Lung microvascular endothelial cell (primary cell): ENCODE data around the gene DOCK2. TPM values are rescaled to one million over a fixed set of nuclear protein-coding genes. Genes with fewer than 3 reads are reported as not detected.

Experiments used
- DNase-seq, 2 donors: peaks; one replicate each; pipeline versions ENCODE4 v3.0.0 to v3.0.0-alpha.2; 2010; ENCODE audit warnings: low read depth in 2 of 2
- total RNA-seq: library from RNA; depleted of rRNA; stranded (reverse); fragments of >200 nt; gene quantifications from 2 replicates; pipeline ENCODE4 v1.2.1, GENCODE V29; 2014

Gene DOCK2
- total RNA-seq, 1 donor from 2014 or later: 0.20 TPM

DNA sequence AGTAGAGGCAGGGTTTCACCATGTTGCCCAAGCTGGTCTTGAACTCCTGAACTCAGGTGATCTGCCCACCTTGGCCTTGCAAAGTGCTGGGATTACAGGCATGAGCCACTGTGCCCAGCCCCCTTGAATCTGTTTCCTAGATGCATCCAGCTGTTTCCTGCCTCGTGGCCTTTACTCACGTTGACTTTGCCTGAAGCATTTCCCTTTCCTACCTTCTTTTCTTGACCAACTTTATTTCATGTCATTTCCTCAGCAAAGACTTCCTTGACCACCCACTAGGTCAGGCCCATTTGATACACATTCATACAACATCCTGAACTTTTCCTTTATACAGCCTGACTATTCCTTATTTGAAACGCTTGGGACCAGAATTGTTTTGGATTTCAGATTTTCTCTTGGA, 51.0 kb downstream of the DOCK2 start:
- peak; percentile 45 to 82 for DNase-seq

DNA sequence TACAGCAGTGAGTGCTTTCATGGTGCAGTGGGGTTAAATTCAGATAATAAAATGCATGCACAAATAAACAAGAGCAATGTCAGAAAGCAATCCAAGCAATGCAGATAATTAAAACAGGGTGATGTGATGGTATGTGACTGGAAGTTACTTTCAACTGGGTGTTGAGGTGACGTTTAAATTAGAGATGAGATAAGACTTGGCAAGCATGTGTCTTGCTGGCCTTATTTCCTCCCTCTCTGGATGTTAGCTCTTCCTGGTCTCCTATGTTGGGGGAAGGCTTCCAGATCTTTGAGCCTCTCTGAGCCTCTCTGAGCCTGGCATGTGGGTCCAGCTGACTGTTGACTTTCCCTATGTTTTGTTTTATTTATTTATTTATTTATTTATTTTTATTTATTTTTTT, 54.4 kb downstream of the DOCK2 start:
- peak in 1 of 2 donors; percentile 23 for DNase-seq

DNA sequence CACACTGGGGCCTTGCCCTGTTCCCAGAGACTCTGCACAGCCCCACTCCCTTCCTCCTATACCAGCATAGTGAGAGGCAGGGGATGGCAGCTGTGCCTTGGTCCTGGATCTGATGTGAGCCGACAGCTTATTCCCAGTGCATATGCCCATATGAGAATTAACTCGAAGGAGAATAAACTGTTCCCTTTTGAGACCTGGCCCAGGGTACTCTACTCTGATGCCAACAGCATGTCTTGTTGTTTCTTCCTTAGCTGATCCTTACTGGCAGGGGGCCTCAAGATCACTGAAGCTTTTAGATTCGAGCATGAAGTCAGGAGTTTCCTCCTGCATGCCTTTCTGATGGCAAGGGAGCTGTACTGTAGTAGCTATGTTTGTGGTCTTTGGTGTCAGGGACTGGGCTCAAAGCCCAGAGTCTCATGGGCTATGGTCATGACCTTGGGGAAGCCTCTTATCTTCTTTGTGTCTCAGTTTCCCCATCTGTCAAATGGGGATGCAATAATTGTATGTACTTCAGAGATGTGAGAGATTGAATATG, 57.1 kb downstream of the DOCK2 start:
- DNase-seq: no peak

DNA sequence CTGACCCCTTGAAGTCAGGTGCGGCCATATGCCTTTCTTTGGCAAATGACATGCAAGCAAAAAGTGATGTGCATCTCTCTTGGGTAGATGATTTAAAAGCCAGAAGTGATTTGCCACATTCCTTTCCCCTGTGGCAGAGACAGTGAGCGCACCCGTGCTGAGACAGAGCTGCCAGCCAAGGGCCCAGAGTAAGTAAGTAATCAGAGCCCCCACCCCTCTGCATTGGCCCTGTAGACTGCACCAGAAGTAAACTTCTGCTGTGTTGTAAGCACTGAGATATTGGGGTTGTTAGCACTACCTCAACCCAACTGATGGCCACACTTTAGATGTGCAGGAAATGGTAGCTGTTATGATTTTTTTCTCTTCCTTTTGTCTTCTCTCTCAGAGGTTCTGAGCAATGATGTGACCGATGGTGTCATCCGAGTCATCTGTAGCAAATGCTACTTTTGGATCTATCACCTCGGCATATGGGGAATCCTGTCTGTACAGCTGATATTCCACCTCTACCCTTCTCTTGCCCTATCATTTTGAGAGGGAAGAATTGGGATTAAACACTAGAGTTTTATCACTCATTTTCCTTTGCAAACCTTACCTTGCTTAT, 58.0 kb downstream of the DOCK2 start:
- DNase-seq: no peak

DNA sequence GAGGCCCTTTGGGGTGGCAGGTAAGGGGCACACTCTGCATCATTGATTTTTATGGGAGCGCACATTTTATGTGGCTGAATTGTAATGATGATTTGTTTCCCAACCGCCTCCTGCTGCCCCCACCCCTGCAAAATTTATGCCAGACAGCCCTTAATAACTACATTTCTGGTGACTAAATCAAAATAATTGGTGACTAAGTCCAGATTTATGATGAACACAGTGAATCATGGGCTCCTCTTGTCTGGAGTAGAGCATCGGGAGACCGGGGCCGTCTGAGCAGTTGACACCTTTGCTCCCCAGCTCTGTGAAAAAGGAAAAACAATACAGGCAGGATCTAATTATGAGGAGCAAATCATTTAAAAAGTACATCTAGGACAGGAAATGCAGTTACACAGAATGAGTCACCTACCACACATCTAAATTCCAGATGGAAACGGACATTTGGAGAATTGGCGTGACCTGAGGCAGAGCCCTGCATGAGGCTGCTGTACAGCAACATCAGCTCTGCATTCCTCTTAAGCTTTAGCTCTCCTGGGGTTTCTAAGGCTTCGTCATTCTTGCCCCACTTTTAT, 58.9 kb downstream of the DOCK2 start:
- peak; percentile 63 to 97 for DNase-seq

DNA sequence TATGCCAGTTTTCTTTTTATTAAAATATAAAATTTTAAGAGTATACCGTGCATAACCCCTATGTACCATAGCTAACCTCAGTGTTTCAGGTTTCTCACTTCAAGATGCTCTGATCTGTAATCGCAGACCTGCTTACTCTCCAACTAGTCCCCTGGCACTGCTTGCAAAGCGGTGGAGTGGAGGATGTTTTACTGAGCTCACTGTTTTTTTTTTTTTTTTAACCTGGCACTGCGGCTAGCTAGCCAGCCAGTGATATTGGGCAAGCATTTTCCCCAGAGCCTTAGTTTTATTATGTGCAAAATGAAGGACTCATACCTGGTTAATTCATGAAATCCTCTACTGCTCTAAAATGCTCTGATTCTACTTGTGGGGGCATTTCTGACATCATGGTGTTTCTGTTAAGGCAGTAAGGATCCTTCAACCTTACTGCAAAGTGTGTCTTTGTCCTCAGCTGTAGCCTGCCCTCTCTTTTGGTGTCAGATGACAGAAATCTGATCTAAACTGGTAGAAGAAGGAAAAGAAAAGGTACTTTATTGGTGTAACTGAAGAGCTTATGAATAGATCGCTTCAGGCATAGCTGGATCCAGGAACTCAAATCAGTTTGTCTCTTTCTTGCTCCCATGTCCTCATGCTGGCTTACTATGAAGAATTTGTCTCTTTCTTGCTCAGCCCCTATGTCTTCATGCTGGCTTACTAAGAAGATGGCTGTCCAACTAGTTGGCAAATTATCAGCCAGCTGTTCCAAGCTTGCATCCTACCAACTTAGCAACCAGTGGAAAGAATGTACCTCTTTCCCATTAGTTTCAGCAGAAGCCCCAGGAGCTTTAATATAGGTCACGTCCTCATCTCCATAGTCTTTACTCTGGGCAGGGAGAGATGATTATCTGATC, 59.8 kb downstream of the DOCK2 start:
- peak in 1 of 2 donors; percentile 14 for DNase-seq

DNA sequence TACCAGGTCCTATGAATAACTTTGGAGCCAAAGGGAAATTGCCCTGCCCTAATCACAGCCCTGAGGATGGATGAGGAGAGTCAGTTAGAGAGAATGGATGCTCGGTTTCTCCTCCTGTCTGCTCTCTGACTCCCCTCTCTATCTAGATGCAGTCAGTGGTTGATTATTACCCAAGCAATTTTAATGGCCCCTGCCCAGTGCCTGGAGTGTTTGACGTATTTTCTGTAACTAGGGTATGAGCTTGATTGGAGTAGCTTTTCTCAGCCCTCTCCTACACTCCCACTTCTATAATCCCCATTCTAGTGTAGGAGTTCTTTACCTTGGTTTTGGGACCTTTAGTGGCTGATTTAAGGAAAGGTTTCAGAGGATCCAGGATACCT, 60.4 kb downstream of the DOCK2 start:
- no peak for DNase-seq

DNA sequence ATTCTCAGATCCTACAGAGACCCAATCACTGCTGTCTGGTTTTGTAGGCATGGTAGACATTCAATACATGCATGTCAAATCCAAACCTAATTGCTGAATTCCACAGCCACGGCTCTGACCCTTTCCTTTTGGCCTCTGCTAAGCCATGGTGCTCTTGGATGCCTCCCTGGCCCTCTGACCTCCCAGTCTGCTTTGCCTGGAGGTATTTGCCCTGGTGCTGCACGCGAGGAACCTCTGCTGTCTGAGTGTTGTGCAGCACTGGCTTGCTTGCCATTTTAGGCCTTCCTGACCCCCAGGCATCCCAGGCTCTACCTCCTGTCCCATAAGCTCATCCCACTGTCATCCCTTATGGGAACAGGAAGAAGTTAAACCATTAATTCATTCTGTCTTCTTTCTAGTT, 60.9 kb downstream of the DOCK2 start:
- DNase-seq: no peak

DNA sequence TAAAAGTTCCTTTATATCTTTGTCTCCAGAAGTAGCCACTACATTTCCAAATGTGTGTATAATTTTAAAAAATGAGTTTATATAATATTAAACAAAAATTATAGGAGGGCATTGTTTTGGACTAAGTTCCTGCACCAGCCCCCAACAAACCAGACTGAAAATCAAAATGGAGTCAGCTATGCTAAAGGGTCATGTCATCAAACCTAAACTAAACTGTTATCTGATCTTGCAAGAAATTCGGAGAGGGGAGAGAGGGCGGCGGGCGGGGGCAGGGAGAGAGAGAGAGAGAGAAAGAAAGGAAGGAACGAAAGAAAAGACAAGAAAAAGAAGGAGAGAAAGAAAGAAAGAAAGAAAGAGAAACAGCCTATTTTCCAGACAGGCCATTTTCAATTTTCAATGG, 63.5 kb downstream of the DOCK2 start:
- no peak for DNase-seq

DNA sequence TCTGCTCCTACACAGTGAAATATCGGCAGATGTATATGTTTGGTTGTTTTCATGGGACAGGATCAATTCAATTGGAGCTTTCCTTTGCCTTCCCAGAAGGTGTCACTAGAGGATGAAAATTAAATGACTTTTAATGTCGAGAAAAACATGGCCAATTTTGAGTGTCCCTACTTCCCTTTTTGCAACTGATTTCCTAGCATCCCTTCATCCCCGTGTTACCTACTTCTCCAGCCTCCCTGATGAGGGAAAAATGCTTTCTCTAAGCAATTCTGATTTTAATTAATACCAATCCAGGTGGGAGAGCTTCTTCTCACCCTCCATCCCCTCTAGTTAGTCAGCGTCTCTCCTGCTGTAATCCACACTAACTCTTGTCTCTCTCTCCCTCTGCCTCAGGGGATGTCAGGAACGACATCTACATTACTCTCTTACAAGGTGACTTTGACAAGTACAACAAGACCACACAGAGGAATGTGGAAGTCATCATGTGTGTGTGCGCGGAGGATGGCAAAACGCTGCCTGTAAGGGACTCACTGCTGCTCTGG, 64.9 kb downstream of the DOCK2 start:
- peak; percentile 47 to 67 for DNase-seq

DNA sequence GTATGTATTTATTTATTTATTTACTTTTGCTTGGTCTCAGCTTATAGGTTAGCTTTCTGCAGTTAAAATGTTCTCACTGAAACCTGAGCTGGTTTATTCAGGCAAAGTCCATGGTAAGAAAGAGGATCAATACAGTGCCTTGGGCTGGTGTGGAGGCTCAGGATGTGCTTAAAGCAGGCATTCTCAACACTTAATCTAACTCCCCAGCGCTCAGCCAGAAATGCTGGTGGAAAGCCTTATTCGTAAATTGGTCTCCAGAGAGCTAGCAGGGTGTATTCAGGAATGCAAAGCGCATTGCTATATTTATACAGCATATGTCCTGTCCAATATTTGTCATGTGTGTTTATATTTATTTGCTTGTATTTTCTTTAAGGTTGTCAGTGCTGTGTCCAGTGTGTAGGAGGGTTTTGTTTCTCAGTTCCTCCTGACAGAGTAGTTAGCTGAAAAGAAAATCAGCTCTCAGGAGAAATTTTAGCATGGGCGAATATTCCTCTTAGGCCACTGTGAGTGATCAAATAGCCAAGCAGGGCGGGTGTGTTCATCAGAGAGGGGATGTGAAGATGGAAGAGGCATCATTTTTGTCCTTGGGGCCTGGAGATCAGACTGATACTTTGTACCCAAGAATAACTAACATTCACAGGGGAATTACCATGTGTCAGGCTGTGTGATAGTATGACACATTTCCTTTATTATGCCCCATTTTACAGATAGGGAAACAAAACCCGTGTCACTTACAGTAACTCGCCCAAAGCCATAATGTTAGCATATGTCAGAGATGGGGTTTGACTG, 65.8 kb downstream of the DOCK2 start:
- peak in 1 of 2 donors; percentile 14 for DNase-seq

DNA sequence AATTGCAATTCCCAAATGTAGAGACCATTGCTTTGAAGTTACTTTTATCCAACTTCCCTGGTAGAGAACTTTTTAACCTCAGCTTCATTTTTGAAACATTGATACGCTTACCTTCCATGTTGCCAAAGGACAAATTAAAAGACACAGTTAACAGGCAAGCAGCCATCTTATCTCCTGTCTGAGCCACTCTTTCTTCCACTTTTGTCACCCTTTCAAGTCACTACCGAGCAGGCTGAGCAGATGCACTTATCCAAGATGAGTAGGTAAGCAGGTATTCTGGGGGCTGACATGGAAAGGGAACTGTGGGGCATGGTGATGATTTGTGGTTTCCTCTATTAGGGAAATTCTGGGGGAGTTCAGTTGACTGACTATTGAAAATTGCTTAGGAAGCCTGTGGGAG, 66.7 kb downstream of the DOCK2 start:
- DNase-seq: no peak

DNA sequence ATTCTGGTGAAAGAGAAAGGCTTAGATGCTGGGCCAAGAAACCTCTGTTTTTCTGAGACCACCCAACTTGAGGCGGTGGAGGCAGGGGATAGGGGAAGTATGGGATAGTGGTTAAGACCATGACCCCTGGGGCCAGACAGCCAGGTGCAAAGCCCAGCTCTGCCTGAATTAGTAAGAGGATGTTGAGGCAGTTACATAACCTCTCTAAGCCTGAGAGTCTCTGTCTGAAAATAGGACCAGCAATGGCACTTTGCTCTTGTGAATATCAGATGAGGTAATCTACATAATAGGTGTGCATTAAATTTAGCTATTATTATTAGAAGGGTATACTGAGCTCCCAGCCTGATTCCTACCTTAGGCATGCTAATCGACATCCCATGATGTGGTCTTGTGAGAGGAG, 68.2 kb downstream of the DOCK2 start:
- no peak for DNase-seq

DNA sequence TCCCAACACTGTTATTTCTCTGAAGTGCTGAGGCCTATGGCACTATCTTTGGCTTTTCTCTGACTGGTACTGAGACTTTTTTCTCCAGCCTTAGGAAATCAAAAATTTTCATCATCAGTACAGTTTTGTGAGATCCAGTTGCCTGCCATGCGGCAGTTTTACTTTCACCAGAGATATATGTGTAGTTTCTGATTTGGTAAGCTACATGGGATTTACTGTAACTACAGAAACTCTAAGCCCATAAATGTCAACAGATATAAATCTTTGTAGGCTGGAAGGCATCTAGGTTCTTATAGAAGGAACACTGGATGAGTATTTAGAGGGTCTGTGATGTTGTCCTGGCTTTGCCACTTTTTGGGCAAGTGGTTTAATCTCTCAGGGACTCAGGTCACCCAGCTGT, 69.0 kb downstream of the DOCK2 start:
- DNase-seq: no peak

DNA sequence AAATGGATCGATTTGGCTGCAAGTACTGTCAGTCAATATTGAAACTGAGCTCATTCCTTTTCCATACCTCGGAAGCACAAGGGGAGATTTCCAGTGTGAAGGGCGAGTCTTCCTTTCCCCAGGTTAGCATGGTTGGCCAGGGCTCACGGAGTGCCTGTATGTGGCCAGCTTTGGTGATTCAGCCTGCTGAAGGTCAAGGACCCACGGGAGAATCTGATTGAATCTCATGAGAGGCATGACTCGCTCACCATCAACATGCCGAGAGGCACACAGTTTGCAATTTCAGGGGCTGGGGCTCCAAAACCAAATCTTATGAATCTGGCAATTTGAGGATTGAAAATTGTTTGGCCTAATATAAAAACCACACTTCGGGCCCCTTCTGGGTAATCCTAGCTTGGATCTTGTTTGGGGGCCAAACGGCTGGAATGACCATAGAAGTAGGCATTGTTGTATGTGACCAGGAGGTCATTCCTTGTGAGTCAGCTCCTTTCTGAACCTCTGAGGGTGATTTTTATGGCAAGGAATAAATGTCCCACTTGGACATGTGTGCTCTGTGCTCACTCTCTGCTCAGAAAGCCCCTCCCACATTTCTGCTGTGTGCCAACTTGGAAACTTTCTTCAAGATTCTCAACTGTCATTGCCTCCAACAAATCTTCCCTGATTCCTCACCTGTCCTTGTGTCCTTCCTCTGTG, 69.8 kb downstream of the DOCK2 start:
- DNase-seq: peak in 1 of 2 donors; percentile 54

DNA sequence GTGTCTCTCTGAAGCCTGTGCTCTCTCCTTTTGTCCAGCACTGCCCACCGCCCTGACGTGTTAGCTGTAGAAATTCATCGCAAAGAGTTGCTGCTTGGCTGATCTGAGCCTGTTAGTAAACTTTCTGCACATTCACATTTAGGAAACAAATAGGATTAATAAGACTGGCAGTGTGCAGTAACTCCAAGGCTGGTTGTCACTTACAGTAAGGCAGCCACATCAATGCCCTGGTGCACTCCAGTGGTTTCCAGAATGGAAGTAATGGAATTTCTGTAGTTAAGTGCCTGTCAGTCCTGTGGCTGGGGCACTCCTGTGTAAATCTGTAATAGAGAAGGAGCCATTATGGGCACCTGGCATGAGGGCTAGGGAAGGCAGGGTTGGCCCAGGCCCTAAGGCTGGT, 70.6 kb downstream of the DOCK2 start:
- DNase-seq: no peak

DNA sequence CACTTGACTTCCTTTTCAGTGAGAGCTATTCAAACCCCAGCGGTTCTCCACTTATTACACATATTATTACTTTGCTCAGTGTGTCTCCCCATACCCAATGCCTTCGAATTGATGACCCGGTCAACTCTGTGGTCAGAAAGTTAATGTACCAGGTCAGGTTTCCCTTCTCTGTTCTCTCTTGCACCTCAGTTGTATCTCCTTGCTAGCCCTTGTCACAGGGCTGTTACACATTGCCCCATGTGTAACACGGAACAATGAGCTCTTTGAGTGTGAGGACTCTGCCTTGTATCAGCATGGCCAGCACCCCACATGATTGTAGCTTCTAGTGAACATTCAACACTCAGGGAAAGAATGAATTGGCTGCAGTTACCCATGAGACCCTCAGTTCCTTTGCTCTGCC, 73.6 kb downstream of the DOCK2 start:
- DNase-seq: no peak

DNA sequence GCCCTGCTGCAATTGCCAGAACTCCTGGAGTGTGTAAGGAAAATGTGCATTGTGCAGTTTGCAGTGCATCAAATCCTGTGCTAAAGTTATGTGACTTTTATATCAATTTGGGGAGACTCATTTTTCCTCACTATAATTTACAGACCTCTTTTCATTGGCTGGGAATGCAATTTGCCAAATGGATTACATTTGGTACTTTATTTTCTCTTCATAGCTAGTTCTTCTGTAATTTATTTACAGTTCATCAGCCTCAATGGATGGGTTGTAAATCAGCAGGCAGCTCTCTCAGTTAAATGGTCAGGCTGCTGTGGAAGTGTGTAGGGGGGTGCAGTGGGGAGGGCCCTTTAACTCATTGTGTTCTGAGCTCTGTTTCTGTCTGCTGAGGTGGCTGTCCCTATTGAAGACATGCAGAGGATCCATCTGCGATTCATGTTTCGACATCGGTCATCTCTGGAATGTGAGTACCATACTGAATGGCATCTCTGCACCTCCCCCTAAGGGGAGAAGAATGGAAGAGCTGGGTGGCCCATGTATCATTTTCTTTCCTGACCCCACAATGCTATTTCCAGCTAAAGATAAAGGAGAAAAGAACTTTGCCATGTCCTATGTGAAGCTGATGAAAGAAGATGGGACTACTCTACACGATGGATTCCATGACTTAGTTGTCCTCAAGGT, 74.6 kb downstream of the DOCK2 start:
- no peak for DNase-seq

DNA sequence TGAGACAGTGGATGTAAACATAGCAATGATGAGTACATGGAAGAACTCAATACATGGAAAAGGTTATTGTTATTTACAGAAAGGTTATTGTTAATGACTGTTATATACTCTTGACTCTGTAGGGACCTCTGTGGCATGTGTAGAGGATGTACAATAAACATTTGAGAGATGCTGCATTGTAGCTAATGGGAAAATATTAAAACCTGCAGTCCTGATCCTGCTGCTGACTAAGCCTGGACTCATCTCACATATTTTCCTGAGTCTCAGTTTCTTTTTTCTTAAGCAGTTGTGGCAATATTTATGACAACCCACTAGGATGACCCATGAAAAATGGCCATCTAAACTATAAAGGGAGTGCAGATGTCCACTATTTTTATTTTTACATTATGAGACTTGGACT, 75.4 kb downstream of the DOCK2 start:
- DNase-seq: no peak

DNA sequence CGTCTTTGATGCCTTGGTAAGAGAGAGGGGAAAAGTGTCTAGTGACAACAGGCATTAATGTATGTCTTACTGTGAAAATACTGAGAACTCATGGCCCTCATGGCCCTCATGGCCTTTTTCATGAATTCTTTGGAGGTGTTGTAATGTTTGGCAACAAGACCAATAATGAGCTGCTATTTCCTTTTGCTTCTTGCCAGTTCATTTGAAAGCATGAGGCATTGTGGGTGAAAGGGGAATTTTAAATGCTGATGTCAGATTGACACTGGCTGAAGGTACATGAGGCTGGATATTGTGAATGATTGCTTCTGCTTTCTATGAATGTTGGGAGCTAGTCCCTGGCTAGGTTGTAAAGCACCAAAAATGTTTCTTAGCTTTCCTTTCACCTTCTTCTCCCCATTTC, 79.2 kb downstream of the DOCK2 start:
- peak; percentile 82 to 94 for DNase-seq
